SH-SY5Y (cell line): ENCODE results near the gene FADS1.

Experiments
- GATA2 ChIP-seq: IDR thresholded peaks from 2 replicates; pipeline ENCODE4 v1.6.1; 2011; ENCODE audit warnings: mild to moderate bottlenecking, low read depth, low read length
- GATA3 ChIP-seq: IDR thresholded peaks from 2 replicates; pipeline ENCODE4 v1.6.1; 2011; ENCODE audit warnings: low read depth, mild to moderate bottlenecking, low read length, moderate library complexity

DNA sequence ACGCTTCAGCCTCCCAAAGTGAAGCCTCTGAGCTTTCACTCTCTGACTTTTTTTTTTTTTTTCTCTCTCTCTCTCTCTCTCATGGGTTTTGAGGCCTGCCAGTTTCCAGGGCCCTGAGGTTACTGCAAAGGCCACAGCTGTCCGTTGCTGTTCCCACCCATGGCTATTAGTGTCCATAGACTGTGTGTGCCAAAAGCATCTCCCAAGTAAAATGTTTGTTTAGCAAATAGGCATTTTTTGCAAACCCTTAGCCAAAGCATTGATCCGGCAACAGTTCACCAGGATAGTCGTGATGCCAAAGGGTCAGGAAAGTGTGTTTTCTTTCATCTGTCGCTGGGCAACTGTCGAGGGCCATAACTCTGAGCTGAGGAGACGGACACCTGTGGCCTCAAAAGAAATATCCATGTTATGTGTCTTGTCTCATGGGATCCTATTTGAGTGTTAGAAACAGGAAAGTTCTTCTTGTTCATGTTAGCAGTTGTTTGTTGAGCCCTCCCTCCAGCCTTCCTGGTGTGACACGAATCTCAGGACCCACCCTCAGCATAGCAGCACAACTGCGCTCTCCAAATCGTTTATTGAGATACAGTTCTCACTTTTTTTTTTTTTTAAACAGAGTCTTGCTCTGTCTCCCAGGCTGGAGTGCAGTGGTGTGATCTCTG lies 29.7 kb upstream of the FADS1 start:
- no peak for TF ChIP-seq GATA3
- no peak for TF ChIP-seq GATA2
